ENCODE data around the gene LIMA1.
"Not testable (repeated sequence)": the region's sequence is repeated elsewhere in the genome, so short reads cannot be mapped to it uniquely, and the experiment has no call there.

GRCh38 chr12:50324077-50324476, 40.8 kb upstream of the LIMA1 start:
- TF ChIP-seq POLR2A, CTCF, POLR2AphosphoS5, EP300 (IDR thresholded peaks at IDR 0.05): not testable (repeated sequence)
